ENCODE data around the gene RIC3. TPM values are rescaled to one million over a fixed set of nuclear protein-coding genes. Genes with fewer than 3 reads are reported as not detected.

The RIC3 gene
- total RNA-seq, 4 donors from 2014 or later: 3.6 to 12.0 (median 8.2) TPM

GRCh38 chr11:8060801-8061554 is 107.8 kb downstream of the RIC3 start:
- TF ChIP-seq CTCF (IDR thresholded peaks at IDR 0.05): no peak
- DNase-seq (ENCODE audit: low spot score): no peak
- peak; percentile 3 for ATAC-seq (ENCODE audit: low FRiP score)

- no peak for DNase-seq (ENCODE audit: low spot score)
These were observed 108.6 kb downstream of the RIC3 start for GRCh38 chr11:8060146-8060719.

DNA sequence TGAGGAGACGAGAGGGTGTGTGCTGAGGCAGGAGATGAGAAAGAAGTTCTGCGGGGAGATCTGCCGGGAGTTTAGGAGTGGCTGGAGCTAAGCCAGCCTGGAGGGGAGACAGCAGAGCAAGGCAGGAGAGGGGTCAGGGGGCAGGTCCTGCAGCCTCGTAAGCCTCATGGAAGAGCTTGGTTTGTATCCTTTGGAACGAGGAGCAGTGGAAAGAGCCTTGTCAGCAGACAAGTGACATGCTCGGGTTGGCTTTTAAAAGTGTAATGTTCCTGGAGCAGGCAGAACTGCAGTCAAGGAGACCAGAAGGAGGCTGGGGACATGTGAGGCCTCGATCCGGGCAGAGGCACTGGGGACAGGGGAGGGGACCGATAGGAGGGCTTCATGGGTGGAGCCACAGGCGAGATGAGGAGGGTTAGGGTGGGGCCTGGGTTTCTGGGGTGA is 109.2 kb downstream of the RIC3 start:
- ATAC-seq (ENCODE audit: low FRiP score): no peak
- no peak for DNase-seq (ENCODE audit: low spot score)
- TF ChIP-seq CTCF (IDR thresholded peaks at IDR 0.05): no peak

More at GRCh38 chr11:8060146-8060719, 108.6 kb downstream of the RIC3 start:
- TF ChIP-seq CTCF (IDR thresholded peaks at IDR 0.05): no peak
- no peak for ATAC-seq (ENCODE audit: low FRiP score)

- TF ChIP-seq CTCF (IDR thresholded peaks at IDR 0.05): no peak
- ATAC-seq (ENCODE audit: low FRiP score): no peak
- DNase-seq (ENCODE audit: low spot score): no peak
These were observed 109.8 kb downstream of the RIC3 start for GRCh38 chr11:8059030-8059429.

- no peak for TF ChIP-seq CTCF (IDR thresholded peaks at IDR 0.05)
- DNase-seq (ENCODE audit: low spot score): no peak
- no peak for ATAC-seq (ENCODE audit: low FRiP score)
These were observed 110.6 kb downstream of the RIC3 start for GRCh38 chr11:8058216-8058615.

- no peak for DNase-seq (ENCODE audit: low spot score)
- TF ChIP-seq CTCF (IDR thresholded peaks at IDR 0.05): no peak
- ATAC-seq (ENCODE audit: low FRiP score): peak; percentile 76
These were observed 111.9 kb downstream of the RIC3 start for GRCh38 chr11:8056810-8057463.

Other genes starting within 250 kb of the RIC3 start
- not detected for gene OR10A6, start 237.8 kb downstream of the RIC3 start, total RNA-seq
- gene OR10A3, start 227.3 kb downstream of the RIC3 start, total RNA-seq: not detected
- gene NLRP10, start 203.6 kb downstream of the RIC3 start, total RNA-seq: not detected
- 100 to 1,000 TPM; 140 to 157 (median 154) TPM for gene EIF3F, start 181.7 kb downstream of the RIC3 start, total RNA-seq
- gene TUB, start 87.8 kb downstream of the RIC3 start, total RNA-seq: 10 to 100 TPM in 3 of 4 donors, 1 to 10 TPM in 1; 8.9 to 24.4 (median 12.6) TPM
- gene LMO1, start 94.9 kb upstream of the RIC3 start, total RNA-seq: not detected